Measurements from ENCODE around the gene TTLL9.

Gene TTLL9

DNA sequence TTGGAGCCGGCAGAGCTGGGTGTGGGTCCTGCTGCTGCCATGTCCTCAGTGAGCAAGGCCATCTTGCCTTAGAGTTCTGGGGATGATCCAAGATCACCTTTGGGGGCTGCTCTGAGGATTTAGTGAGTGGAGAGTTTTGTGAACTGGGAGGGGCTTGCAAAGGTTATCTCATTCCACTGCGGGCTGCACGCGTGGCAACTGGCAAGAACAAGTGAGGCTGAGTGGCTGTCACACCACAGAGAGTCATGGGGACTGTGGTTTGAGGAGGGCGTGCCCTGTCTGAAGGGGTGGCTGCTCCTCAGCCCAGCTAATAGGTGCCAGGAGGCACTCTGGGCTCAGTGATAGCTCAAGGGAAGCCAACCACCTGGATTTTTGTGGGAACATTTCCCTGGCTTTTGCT is 37.6 kb downstream of the TTLL9 start:
- H3K4me3 ChIP-seq (ENCODE audit: low read depth, low read length): no peak overlapping the region
- TF ChIP-seq, protein P1, sequence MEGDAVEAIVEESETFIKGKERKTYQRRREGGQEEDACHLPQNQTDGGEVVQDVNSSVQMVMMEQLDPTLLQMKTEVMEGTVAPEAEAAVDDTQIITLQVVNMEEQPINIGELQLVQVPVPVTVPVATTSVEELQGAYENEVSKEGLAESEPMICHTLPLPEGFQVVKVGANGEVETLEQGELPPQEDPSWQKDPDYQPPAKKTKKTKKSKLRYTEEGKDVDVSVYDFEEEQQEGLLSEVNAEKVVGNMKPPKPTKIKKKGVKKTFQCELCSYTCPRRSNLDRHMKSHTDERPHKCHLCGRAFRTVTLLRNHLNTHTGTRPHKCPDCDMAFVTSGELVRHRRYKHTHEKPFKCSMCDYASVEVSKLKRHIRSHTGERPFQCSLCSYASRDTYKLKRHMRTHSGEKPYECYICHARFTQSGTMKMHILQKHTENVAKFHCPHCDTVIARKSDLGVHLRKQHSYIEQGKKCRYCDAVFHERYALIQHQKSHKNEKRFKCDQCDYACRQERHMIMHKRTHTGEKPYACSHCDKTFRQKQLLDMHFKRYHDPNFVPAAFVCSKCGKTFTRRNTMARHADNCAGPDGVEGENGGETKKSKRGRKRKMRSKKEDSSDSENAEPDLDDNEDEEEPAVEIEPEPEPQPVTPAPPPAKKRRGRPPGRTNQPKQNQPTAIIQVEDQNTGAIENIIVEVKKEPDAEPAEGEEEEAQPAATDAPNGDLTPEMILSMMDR (IDR thresholded peaks at IDR 0.05; ENCODE audit: low read depth, low read length): no peak
- H3K27me3 ChIP-seq: no peaks in the 10 kb centered on the region
- H3K9me3 ChIP-seq: no peaks in the 10 kb centered on the region
- no peaks in the 10 kb centered on the region for H3K36me3 ChIP-seq
- DNase-seq: no peak
- H3K4me1 ChIP-seq: no peaks in the 10 kb centered on the region

DNA sequence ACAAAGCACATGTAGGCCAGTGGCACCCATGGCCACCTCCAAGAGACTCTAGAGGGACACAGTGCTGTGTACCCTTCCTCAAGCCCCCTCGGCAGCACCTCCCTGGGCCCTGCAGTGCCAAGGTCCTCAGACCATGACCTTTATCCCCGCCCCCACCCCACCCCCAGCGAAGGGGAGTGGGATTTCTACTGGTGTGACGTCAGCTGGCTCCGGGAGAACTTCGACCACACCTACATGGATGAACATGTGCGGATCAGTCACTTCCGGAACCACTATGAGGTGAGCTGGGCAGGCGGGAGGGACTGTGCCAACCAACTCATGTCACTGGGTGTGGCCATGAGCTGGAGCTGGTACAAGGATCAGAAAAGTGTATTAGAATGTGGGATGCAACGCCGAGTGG is 38.0 kb downstream of the TTLL9 start:
- H3K4me1 ChIP-seq: no peaks in the 10 kb centered on the region
- no peaks in the 10 kb centered on the region for H3K9me3 ChIP-seq
- TF ChIP-seq, protein P1 (IDR thresholded peaks at IDR 0.05; ENCODE audit: low read depth, low read length): no peak
- no peaks in the 10 kb centered on the region for H3K27me3 ChIP-seq
- H3K4me3 ChIP-seq (ENCODE audit: low read depth, low read length): no peak overlapping the region
- H3K36me3 ChIP-seq: no peaks in the 10 kb centered on the region
- DNase-seq: no peak

DNA sequence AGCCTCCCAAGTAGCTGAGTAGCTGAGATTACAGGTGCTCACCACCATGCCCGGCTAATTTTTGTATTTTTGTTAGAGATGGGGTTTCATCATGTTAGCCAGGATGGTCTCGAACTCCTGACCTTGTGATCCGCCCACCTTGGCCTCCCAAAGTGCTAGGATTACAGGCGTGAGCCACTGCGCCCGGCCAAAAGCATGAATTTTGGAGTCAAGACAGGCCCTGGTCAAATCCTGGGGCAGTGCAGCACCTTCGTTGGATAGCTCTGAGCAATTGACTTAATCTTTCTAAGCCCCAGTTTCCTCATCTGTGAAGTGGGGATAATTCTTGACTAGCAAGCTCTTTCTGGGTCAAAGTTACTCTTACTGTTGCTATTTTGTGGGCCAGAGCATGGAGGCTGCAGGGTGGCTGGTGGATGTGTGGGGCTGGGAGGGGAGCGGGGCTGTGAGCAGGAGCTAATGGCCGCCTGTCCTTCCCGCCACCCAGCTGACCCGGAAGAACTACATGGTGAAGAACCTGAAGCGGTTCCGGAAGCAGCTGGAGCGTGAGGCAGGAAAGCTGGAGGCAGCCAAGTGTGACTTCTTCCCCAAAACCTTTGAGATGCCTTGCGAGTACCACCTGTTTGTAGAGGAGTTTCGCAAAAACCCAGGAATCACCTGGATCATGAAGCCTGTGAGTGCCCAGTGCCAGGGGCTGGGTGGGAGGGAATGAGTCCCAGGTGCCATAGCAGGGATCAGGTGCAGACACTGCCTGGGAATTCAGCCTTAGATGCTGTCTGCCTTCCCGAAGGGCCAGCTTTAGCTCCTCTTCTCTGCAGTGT is 39.0 kb downstream of the TTLL9 start:
- no peaks in the 10 kb centered on the region for H3K4me1 ChIP-seq
- TF ChIP-seq, protein P1 (IDR thresholded peaks at IDR 0.05; ENCODE audit: low read depth, low read length): no peak
- DNase-seq: no peak
- no peak overlapping the region for H3K4me3 ChIP-seq (ENCODE audit: low read depth, low read length)
- no peaks in the 10 kb centered on the region for H3K36me3 ChIP-seq
- no peaks in the 10 kb centered on the region for H3K9me3 ChIP-seq
- H3K27me3 ChIP-seq: no peaks in the 10 kb centered on the region

DNA sequence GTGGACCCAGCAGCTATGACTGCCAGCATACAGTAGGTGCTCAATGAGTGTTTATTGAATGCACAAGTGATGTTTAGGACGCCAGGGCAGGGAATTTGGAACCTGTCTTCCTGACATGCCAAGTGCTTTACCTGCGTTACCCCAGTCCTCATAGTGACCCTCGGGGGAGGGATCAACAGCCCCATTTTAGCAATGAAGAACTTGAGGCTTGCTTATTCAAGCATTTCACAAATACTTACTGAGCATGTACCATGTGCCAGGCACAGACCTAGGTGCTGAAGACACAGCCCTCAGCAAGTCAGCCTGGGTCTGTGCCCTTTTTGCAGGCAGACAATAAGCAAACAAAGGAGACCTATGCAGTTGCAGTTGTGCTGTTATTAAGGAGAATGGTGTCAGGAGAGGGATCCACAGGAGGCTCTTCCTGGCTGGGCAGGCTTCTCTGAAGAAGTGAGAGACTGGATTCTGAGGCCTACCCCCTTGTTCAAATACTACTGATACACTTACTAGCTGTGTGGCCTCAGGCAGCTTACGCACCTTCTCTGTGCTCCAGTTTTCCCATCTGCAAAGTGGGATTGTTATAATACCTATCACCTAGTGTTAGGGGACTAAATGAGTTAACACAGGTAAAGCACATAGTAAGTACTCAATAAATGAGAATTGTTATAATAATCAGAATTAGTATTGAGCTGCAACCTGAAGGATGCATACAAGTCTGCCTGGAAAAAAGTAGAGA is 39.8 kb downstream of the TTLL9 start:
- Histone ChIP-seq H3K4me1 (no peaks in the 10 kb centered on the region), H3K9me3 (no peaks in the 10 kb centered on the region), H3K36me3 (no peaks in the 10 kb centered on the region), H3K4me3 (ENCODE audit: low read depth, low read length) (no peak overlapping the region), H3K27me3 (no peaks in the 10 kb centered on the region)
- TF ChIP-seq, protein P1 (IDR thresholded peaks at IDR 0.05; ENCODE audit: low read depth, low read length): no peak
- DNase-seq: no peak

DNA sequence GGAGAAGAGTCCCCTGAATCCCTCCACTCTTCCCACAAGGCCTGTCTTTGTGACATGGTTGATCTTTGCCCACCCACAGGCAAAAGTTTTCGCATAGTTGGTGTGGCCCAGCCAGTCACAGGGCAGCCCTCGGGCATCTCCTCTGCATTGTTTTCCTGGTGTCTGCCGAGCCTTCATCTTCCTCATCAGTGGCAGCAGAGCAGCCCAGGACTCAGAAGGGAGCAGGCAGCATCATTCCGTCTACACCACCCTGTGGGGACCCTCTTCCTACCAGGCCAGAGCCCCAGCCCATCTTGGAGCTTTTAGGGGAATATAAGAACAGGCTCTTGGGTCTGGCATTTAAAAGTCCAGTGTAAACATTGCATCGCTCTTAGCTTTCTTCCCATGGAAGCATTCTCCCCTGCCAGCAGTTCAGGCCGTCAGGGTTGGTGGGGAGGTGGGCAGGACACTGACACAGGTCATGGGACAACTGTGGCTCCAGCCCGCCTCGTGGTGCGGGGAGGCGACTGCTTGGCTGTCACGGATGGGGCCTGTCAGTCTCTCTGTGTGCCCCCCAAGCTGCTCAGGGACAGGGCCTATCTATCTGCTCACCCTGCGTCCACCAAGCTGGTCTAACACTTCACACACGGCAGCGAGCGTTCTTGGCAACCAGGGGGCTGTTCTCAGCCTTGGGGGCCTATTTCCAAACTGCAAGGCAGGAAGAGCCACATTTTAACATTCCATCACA is 43.2 kb downstream of the TTLL9 start:
- no peaks in the 10 kb centered on the region for H3K9me3 ChIP-seq
- H3K4me3 ChIP-seq (ENCODE audit: low read depth, low read length): no peak overlapping the region
- no peak for DNase-seq
- H3K27me3 ChIP-seq: no peaks in the 10 kb centered on the region
- H3K4me1 ChIP-seq: no peaks in the 10 kb centered on the region
- TF ChIP-seq, protein P1 (IDR thresholded peaks at IDR 0.05; ENCODE audit: low read depth, low read length): no peak
- no peaks in the 10 kb centered on the region for H3K36me3 ChIP-seq

Data from BE2C (cell line).